HG02973 (cell line): ENCODE results near the gene MDM1.

ENCODE experiments used
- ATAC-seq: cut with Tn5 transposase; IDR thresholded peaks from one replicate; pipeline ENCODE4 v1.9.1; 2021; ENCODE audit warnings: moderate library complexity; ENCODE audit not compliant: unreplicated experiment

MDM1 gene

GRCh38 chr12:68356986-68357385, 24.8 kb upstream of the MDM1 start:
- ATAC-seq: no peak

GRCh38 chr12:68356060-68356695, 24.0 kb upstream of the MDM1 start:
- no peak for ATAC-seq

- ATAC-seq: no peak
These were observed 22.9 kb upstream of the MDM1 start for GRCh38 chr12:68354977-68355541.

- ATAC-seq: no peak
These were observed 19.9 kb upstream of the MDM1 start for GRCh38 chr12:68352067-68352466.

DNA sequence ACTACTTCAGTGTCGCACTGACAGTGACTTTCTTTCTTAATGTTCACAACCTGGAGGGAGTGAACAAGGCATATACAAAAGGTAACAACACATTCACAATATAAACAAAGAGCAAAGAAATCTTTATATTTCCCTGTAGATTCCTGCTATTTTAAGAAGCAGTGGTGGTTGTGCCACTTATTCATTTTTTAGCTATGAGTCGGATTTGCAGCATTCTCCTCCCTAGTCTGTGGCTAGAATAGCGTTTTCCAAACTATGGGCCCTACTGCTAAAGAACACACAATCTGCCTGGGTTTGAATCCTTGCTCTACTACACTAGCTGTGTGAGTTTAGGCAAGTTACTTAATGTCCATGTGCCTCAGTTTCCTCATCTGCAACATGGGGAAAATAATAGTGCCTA, 18.6 kb upstream of the MDM1 start:
- ATAC-seq: no peak

- ATAC-seq: no peak
These were observed 17.9 kb upstream of the MDM1 start for GRCh38 chr12:68349921-68350606.

DNA sequence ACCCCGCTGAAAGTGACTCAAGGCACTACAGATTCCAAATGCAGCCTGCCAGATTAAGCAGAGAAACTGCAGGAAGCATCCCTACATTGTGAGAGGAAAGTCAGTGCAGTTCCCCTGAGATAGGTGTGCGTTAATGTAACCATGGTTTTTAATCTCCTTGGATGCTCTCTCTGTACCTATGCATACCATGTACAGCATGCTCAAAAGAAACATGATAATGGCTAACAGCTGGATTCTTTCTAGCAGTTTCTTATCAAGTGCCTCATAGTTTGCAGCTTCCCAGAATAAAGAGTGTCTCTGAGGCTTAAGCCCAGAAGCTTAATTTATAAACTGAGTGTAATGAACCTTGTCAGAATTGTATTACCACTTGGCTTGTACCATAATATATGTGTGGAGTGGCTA, 17.1 kb upstream of the MDM1 start:
- no peak for ATAC-seq

DNA sequence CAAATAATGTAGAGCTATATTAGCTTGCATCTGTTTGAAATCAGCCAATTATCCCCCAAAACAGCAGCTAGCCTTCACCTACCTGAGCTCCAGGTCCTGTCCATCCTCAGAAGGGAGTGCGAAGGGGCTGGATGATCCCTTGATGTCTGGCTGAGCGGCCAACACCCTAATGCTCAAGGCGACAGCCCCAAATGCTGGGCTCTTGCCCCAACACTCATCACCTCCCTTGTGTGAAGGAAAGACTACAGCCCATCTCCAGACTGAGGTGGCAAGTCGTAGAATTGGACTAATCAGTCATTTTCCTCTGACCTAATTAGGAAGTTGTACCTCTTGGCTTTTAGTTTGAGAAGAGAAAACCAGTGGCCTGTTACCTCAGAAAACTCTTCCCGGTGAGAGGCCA, 16.3 kb upstream of the MDM1 start:
- ATAC-seq: no peak

DNA sequence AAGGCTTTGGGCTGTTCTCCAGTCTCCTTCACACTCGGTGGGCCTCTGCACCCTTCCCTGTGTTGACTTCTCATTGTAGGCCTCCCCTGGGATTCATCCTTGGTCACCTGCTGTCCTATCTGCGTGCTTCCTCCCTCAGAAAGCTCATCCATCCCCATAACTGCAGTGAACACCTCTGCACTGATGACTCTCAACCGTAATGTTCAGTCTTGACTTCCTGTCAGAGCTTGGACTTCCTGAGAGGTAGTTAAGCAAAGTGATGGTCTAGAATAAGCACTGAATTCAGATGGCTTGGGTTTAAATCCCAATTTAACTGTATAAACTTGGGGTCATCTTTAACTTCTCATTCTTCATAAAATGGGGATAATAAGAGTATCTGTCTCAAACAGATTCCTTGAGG, 13.6 kb upstream of the MDM1 start:
- no peak for ATAC-seq

GRCh38 chr12:68344126-68344525, 12.0 kb upstream of the MDM1 start:
- no peak for ATAC-seq

GRCh38 chr12:68342966-68343365, 10.8 kb upstream of the MDM1 start:
- ATAC-seq: no peak

DNA sequence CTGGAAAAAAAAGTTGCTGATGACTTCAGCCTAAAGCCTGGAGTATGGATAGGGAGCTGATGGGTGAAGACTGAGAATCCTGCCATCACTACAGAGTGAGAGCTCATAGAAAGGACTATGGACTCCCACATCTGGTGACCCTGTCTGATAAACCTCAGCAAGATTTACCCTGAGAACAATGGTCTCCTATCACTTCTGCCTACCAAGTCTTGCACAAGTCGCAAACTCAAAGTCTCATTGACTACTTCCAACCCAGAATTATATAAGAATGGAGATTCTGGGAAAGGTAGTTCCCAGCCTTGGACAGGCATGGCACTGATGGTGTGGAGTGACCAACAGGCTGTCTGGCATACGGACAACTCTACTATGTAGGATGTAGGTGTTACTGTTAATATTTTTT, 9.7 kb upstream of the MDM1 start:
- no peak for ATAC-seq

GRCh38 chr12:68340404-68341270, 8.5 kb upstream of the MDM1 start:
- no peak for ATAC-seq

- no peak for ATAC-seq
These were observed 4.7 kb upstream of the MDM1 start for GRCh38 chr12:68336889-68337303.

- ATAC-seq: no peak
These were observed 3.3 kb upstream of the MDM1 start for GRCh38 chr12:68335462-68335861.

- ATAC-seq: no peak
These were observed 2.0 kb upstream of the MDM1 start for GRCh38 chr12:68334132-68334531.

GRCh38 chr12:68332728-68333630, 817 bp upstream of the MDM1 start:
- no peak for ATAC-seq

GRCh38 chr12:68331500-68331868, 678 bp downstream of the MDM1 start:
- ATAC-seq: peak; percentile 8

GRCh38 chr12:68327896-68328295, 4.3 kb downstream of the MDM1 start:
- ATAC-seq: no peak

- no peak for ATAC-seq
These were observed 5.4 kb downstream of the MDM1 start for GRCh38 chr12:68326716-68327115.

DNA sequence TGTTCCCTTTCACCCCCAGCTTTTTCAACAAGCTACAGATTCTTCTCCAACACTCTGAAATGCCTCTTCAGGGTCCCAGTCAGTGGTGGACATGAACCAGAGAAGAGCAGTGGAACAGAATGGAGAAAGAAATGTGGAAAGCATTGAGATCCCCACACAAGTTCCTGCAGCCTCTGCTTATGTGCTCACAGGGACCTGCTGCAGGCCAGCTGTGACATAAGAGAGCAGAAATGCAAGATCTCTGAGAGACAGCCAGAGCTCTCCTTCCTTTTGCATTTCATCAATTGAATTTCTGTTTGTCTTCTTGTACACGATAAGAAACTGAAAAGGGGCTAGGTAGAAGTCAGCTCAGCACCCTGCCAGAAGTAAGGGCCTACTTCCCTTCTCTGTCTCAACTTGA, 6.2 kb downstream of the MDM1 start:
- no peak for ATAC-seq
